Stomach (tissue), 9 donors: ENCODE results near the gene RUBCN. TPM values are rescaled to one million over a fixed set of nuclear protein-coding genes. Genes with fewer than 3 reads are reported as not detected.
"Not testable (repeated sequence)": the region's sequence is repeated elsewhere in the genome, so short reads cannot be mapped to it uniquely, and the experiment has no call there.

Experiments
- DNase-seq, 2 donors: peaks; one replicate each; pipeline versions ENCODE4 v3.0.0 to v3.0.0-alpha.2; 2013 to 2019
- H3K27ac ChIP-seq, 5 donors: fragments of 200-600 bp in 4 of 5; sonication (generic) in 4 of 5; one replicate each; pipeline ENCODE4 v1.5.1; 2013 to 2019; ENCODE audit warnings: mild to moderate bottlenecking in 1 of 5, moderate library complexity in 1 of 5
- H3K27me3 ChIP-seq, 3 donors: fragments of 200-600 bp; sonication (generic); one replicate each; pipeline ENCODE4 v1.5.1; 2017 to 2019; ENCODE audit warnings: mixed run types in 1 of 3
- H3K36me3 ChIP-seq, 4 donors: fragments of 200-600 bp; sonication (generic); 1 replicate in 3 of 4; 2 replicates in 1 of 4; pipeline ENCODE4 v1.5.1; 2016 to 2019
- H3K4me1 ChIP-seq, 4 donors: fragments of 200-600 bp; sonication (generic); one replicate each; pipeline ENCODE4 v1.5.1; 2016 to 2019
- H3K4me3 ChIP-seq, 4 donors: fragments of 200-600 bp; sonication (generic) in 3 of 4; one replicate each; pipeline ENCODE4 v1.5.1; 2016 to 2019; ENCODE audit warnings: mild to moderate bottlenecking in 1 of 4
- H3K9me3 ChIP-seq, 4 donors: fragments of 200-600 bp; sonication (generic); one replicate each; pipeline ENCODE4 v1.5.1; 2016 to 2019
- EP300 ChIP-seq: sonication (generic); formaldehyde crosslinking; IDR thresholded peaks from one replicate; pipeline ENCODE4 v1.6.1; 2017; ENCODE audit warnings: antibody characterized with exemption
- POLR2A ChIP-seq, 4 donors: fragments of 450-650 bp; IDR thresholded peaks; one replicate each; pipeline ENCODE4 v1.6.1; 2016; ENCODE audit warnings: antibody characterized with exemption in 4 of 4, control low read depth in 2 of 4, mild to moderate bottlenecking in 1 of 4, moderate library complexity in 1 of 4
- POLR2AphosphoS5 ChIP-seq, 3 donors: sonication (generic); formaldehyde crosslinking; IDR thresholded peaks; one replicate each; pipeline ENCODE4 v1.6.1; 2016; ENCODE audit warnings: antibody characterized with exemption in 3 of 3
- WGBS, 5 donors: extraction: QIAGEN DNeasy Blood & Tissue Kit in 3 of 5; methylation state at CpG; one replicate each; pipeline versions ENCODE4 v1.1.5 to v1.1.7; 2013 to 2018; 5-methylcytosine and 5-hydroxymethylcytosine counted together
- intact Hi-C: fragments of 100-400 bp; cut with DNase I; formaldehyde crosslinking; loops from one replicate; pipeline ENCODE4 v1.15.1; 2023; ENCODE audit warnings: low total_unique reads
- polyA plus RNA-seq, 3 donors: library from polyadenylated mRNA; stranded (reverse); fragments of 200-250 nt; gene quantifications; one replicate each; pipeline ENCODE4 v1.2.3, GENCODE V29; 2013
- total RNA-seq, 5 donors: library from RNA; depleted of rRNA; stranded (reverse); fragments of >200 nt; gene quantifications; one replicate each; pipeline versions ENCODE4 v1.1.0 to v1.2.3, GENCODE V29; 2014 to 2016
- TF ChIP-seq, protein P1 (sequence below), 7 experiments: fragments of 450-650 bp in 4 of 7; fragments of 200-600 bp in 3 of 7; sonication (generic) in 3 of 7; IDR thresholded peaks; one replicate each; pipeline ENCODE4 v1.5.1; 2016 to 2019; ENCODE audit warnings: antibody characterized with exemption in 7 of 7, control low read depth in 2 of 7, mild to moderate bottlenecking in 1 of 7
- donor health status: healthy with polysubstance abuse.
- donor health status: Bipolar disorder and iron deficiency.
- donor health status: healthy.

Gene RUBCN
- total and polyA plus RNA-seq, 8 donors, result 5.4 to 96.8 (median 31.1) TPM

GRCh38 chr3:197734667-197735318 lies 1.9 kb downstream of the RUBCN start:
- Histone ChIP-seq H3K4me1 (peaks cover 16 to 35% (median 25%) of the 10 kb centered on the region in 4 donors), H3K27ac (peak overlapping the region in 3 of 5 donors; percentile 2 to 96 (median 43)), H3K4me3 (peak overlapping the region in 1 of 4 donors; percentile 95), H3K36me3 (no peaks in the 10 kb centered on the region), H3K27me3 (no peaks in the 10 kb centered on the region), H3K9me3 (no peaks in the 10 kb centered on the region)
- intact Hi-C loops, result no loop called here
- DNase-seq, result peak in 1 of 2 donors; percentile 33
- TF ChIP-seq, protein P1, sequence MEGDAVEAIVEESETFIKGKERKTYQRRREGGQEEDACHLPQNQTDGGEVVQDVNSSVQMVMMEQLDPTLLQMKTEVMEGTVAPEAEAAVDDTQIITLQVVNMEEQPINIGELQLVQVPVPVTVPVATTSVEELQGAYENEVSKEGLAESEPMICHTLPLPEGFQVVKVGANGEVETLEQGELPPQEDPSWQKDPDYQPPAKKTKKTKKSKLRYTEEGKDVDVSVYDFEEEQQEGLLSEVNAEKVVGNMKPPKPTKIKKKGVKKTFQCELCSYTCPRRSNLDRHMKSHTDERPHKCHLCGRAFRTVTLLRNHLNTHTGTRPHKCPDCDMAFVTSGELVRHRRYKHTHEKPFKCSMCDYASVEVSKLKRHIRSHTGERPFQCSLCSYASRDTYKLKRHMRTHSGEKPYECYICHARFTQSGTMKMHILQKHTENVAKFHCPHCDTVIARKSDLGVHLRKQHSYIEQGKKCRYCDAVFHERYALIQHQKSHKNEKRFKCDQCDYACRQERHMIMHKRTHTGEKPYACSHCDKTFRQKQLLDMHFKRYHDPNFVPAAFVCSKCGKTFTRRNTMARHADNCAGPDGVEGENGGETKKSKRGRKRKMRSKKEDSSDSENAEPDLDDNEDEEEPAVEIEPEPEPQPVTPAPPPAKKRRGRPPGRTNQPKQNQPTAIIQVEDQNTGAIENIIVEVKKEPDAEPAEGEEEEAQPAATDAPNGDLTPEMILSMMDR (IDR thresholded peaks at IDR 0.05), result no peak
- peak in 1 of 3 donors; percentile 34 for TF ChIP-seq POLR2AphosphoS5 (IDR thresholded peaks at IDR 0.05)
- 77 to 84% (median 79%) methylated on average over 7 of the region's 7 CpGs for WGBS, 5 donors

GRCh38 chr3:197733042-197733441 lies 3.7 kb downstream of the RUBCN start:
- Histone ChIP-seq H3K9me3 (no peaks in the 10 kb centered on the region), H3K4me1 (peaks cover 16 to 31% (median 24%) of the 10 kb centered on the region in 4 donors), H3K27ac (no peak overlapping the region), H3K27me3 (no peaks in the 10 kb centered on the region), H3K36me3 (no peaks in the 10 kb centered on the region), H3K4me3 (no peak overlapping the region)
- DNase-seq, result no peak
- intact Hi-C loops, result no loop called here
- TF ChIP-seq, protein P1 (IDR thresholded peaks at IDR 0.05), result no peak
- TF ChIP-seq EP300 (no peak), POLR2AphosphoS5 (IDR thresholded peaks at IDR 0.05) (no peak), POLR2A (IDR thresholded peaks at IDR 0.05) (no peak)
- WGBS, 5 donors, result 91 to 95% (median 93%) methylated on average over 4 of the region's 4 CpGs

GRCh38 chr3:197731483-197731882 lies 5.2 kb downstream of the RUBCN start:
- WGBS, 5 donors, result 96 to 99% (median 96%) methylated on average over 9 to 25 of the region's 27 CpGs
- intact Hi-C loops, DNase-seq: not testable (repeated sequence)

GRCh38 chr3:197730770-197731169 lies 5.9 kb downstream of the RUBCN start:
- intact Hi-C loops, result not testable (repeated sequence)
- 91 to 100% (median 98%) methylated on average over 2 to 4 of the region's 5 CpGs for WGBS, 5 donors

More at GRCh38 chr3:197731483-197731882, 5.2 kb downstream of the RUBCN start:
- not testable (repeated sequence) for H3K9me3 ChIP-seq, H3K27me3 ChIP-seq, H3K4me3 ChIP-seq, H3K36me3 ChIP-seq, H3K27ac ChIP-seq
- H3K4me1 ChIP-seq, result peaks cover 11 to 23% (median 16%) of the 10 kb centered on the region in 4 donors

GRCh38 chr3:197730200-197730599 lies 6.5 kb downstream of the RUBCN start:
- peaks cover 2 to 20% (median 6%) of the 10 kb centered on the region in 4 donors for H3K4me1 ChIP-seq
- TF ChIP-seq EP300 (no peak), POLR2AphosphoS5 (IDR thresholded peaks at IDR 0.05) (no peak), POLR2A (IDR thresholded peaks at IDR 0.05) (no peak)
- TF ChIP-seq, protein P1 (IDR thresholded peaks at IDR 0.05), result no peak
- no peaks in the 10 kb centered on the region for H3K9me3 ChIP-seq
- H3K27me3 ChIP-seq, result no peaks in the 10 kb centered on the region
- DNase-seq, result no peak
- intact Hi-C loops, result no loop called here
- H3K4me3 ChIP-seq, result no peak overlapping the region
- H3K36me3 ChIP-seq, result no peaks in the 10 kb centered on the region
- no peak overlapping the region for H3K27ac ChIP-seq
- WGBS, 5 donors, result 46 to 83% (median 69%) methylated on average over 2 of the region's 2 CpGs

More at GRCh38 chr3:197730770-197731169, 5.9 kb downstream of the RUBCN start:
- H3K36me3 ChIP-seq, H3K27ac ChIP-seq, H3K27me3 ChIP-seq, DNase-seq, H3K9me3 ChIP-seq, H3K4me3 ChIP-seq: not testable (repeated sequence)
- peaks cover 8 to 20% (median 12%) of the 10 kb centered on the region in 4 donors for H3K4me1 ChIP-seq
